Testis (tissue), 2 donors: Measurements from ENCODE around the gene HSD11B1L.
"Not testable (repeated sequence)": the region's sequence is repeated elsewhere in the genome, so short reads cannot be mapped to it uniquely, and the experiment has no call there.

Experiments used
- POLR2A ChIP-seq: fragments of 450-650 bp; IDR thresholded peaks from one replicate; pipeline ENCODE4 v1.6.1; 2017; ENCODE audit warnings: antibody characterized with exemption, mild to moderate bottlenecking, moderate library complexity
- TF ChIP-seq, protein P1 (sequence below), 3 experiments: fragments of 450-650 bp in 2 of 3; fragments of 200-600 bp in 1 of 3; sonication (generic) in 1 of 3; IDR thresholded peaks; one replicate each; pipeline ENCODE4 v1.5.1; 2016 to 2019; ENCODE audit warnings: antibody characterized with exemption in 3 of 3, mild to moderate bottlenecking in 2 of 3, moderate library complexity in 1 of 3

DNA sequence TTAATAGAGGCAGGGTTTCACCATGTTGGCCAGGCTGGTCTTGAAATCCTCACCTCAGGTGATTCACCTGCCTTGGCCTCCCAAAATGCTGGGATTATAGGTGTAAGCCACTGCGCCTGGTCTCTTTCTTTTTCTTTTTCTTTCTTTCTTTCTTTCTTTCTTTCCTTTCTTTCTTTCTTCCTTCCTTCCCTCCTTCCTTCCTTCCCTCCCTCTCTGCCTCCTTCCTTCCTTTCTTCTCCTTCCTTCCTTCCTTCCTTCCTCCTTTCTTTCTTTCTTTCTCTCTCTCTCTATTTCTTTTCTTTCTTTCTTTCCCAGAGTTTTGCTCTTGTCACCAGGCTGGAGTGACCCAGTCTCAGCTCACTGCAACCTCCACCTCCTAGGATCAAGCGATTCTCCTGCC, 52.3 kb downstream of the HSD11B1L start:
- TF ChIP-seq, protein P1, sequence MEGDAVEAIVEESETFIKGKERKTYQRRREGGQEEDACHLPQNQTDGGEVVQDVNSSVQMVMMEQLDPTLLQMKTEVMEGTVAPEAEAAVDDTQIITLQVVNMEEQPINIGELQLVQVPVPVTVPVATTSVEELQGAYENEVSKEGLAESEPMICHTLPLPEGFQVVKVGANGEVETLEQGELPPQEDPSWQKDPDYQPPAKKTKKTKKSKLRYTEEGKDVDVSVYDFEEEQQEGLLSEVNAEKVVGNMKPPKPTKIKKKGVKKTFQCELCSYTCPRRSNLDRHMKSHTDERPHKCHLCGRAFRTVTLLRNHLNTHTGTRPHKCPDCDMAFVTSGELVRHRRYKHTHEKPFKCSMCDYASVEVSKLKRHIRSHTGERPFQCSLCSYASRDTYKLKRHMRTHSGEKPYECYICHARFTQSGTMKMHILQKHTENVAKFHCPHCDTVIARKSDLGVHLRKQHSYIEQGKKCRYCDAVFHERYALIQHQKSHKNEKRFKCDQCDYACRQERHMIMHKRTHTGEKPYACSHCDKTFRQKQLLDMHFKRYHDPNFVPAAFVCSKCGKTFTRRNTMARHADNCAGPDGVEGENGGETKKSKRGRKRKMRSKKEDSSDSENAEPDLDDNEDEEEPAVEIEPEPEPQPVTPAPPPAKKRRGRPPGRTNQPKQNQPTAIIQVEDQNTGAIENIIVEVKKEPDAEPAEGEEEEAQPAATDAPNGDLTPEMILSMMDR (IDR thresholded peaks at IDR 0.05) = not testable (repeated sequence)
- not testable (repeated sequence) for TF ChIP-seq POLR2A
